ENCODE results near the gene MIER3. TPM values are rescaled to one million over a fixed set of nuclear protein-coding genes. Genes with fewer than 3 reads are reported as not detected.

The MIER3 gene
- polyA plus RNA-seq, 1 of the 3 experiments (the other 2 are of a cell fraction) = 3.8 TPM

GRCh38 chr5:56918054-56918453 is 33.9 kb downstream of the MIER3 start:
- Histone ChIP-seq H3K9me2 (no peaks in the 10 kb centered on the region), H3K4me1 (ENCODE audit: control insufficient read depth in 1 of 2, insufficient read depth in 2 of 2, low read depth in 1 of 2, low read length in 1 of 2) (peaks cover 0 to 8% of the 10 kb centered on the region in 2 experiments; a peak in 2 of 4 replicates), H3K27ac (ENCODE audit: low read depth in 2 of 2, low read length in 1 of 2) (no peak overlapping the region), H4K20me1 (ENCODE audit: insufficient read depth) (no peaks in the 10 kb centered on the region), H2AFZ (ENCODE audit: low read depth) (no peak overlapping the region), H3K9ac (no peak overlapping the region), H3K79me2 (ENCODE audit: insufficient read depth) (no peaks in the 10 kb centered on the region; the same call in 1 of the 2 replicates), H3K36me3 (replicated peaks in 1 of 2; ENCODE audit: control insufficient read depth in 1 of 2, insufficient read depth in 2 of 2, low read length in 1 of 2) (peaks cover 55 to 58% of the 10 kb centered on the region in 2 experiments), H3F3A (replicated peaks; ENCODE audit: insufficient read depth) (peaks cover 24% of the 10 kb centered on the region), H3K27me3 (ENCODE audit: insufficient read depth) (no peaks in the 10 kb centered on the region), H3K4me2 (no peak overlapping the region), H3K9me3 (no peaks in the 10 kb centered on the region), H3K4me3 (ENCODE audit: low read depth in 2 of 2, low read length in 1 of 2) (no peak overlapping the region)
- TF ChIP-seq ZBTB33 (IDR thresholded peaks at IDR 0.05; ENCODE audit: borderline replicate concordance, low read depth) (no peak), SIN3A (IDR thresholded peaks at IDR 0.05; ENCODE audit: borderline replicate concordance, low read depth, low read length) (no peak), RFX5 (IDR thresholded peaks at IDR 0.05; ENCODE audit: low read length) (no peak), SMC3 (IDR thresholded peaks at IDR 0.05; ENCODE audit: low read depth, low read length) (no peak), YY1 (IDR thresholded peaks at IDR 0.05; ENCODE audit: low read depth) (no peak), RAD21 (IDR thresholded peaks at IDR 0.05; ENCODE audit: low read length) (no peak), FOXM1 (IDR thresholded peaks at IDR 0.05; ENCODE audit: low read depth) (no peak), EP300 (IDR thresholded peaks at IDR 0.05; ENCODE audit: borderline replicate concordance in 1 of 2, low read depth in 1 of 2, low read length in 1 of 2) (no peak), TAF1 (IDR thresholded peaks at IDR 0.05; ENCODE audit: borderline replicate concordance, low read depth, low read length) (no peak), REST (IDR thresholded peaks at IDR 0.05; ENCODE audit: low read depth, low read length) (no peak), NRF1 (IDR thresholded peaks at IDR 0.05; ENCODE audit: low read depth, low read length) (no peak), FOSL2 (IDR thresholded peaks at IDR 0.05; ENCODE audit: borderline replicate concordance, low read depth) (no peak)
- TF ChIP-seq, protein P1, sequence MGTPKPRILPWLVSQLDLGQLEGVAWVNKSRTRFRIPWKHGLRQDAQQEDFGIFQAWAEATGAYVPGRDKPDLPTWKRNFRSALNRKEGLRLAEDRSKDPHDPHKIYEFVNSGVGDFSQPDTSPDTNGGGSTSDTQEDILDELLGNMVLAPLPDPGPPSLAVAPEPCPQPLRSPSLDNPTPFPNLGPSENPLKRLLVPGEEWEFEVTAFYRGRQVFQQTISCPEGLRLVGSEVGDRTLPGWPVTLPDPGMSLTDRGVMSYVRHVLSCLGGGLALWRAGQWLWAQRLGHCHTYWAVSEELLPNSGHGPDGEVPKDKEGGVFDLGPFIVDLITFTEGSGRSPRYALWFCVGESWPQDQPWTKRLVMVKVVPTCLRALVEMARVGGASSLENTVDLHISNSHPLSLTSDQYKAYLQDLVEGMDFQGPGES (IDR thresholded peaks at IDR 0.05; ENCODE audit: low read depth, low read length) = no peak
- ChIA-PET CTCF (interaction anchor here (0.5 to 1.8 kb wide), 4 partner anchors 37 to 648 kb away, joined by 3 to 7 read pairs (median 3); no protein-coding TSS in a partner anchor), POLR2A (no interaction called here)
- no peak for DNase-seq
- 98% methylated on average over 2 of the region's 2 CpGs for WGBS (ENCODE audit: low lambda C conversion rate)
